SK-N-SH treated with all-trans-retinoic acid at 6 μM for 48 hours (cell line): ENCODE results near the gene SLC2A4.

Experiments used
- CREB5 ChIP-seq: fragments of 250-450 bp; sonication (Bioruptor Pico); IDR thresholded peaks from 2 replicates; pipeline ENCODE4 v1.5.1; 2020; ENCODE audit warnings: low read depth, mild to moderate bottlenecking, moderate library complexity
- GLIS3 ChIP-seq: fragments of 250-450 bp; sonication (Bioruptor Pico); IDR thresholded peaks from 2 replicates; pipeline ENCODE4 v1.5.0; 2020; ENCODE audit warnings: mild to moderate bottlenecking, moderate library complexity
- POU6F1 ChIP-seq: fragments of 250-450 bp; sonication (Bioruptor Pico); IDR thresholded peaks from 2 replicates; pipeline ENCODE4 v1.8.0; 2021; ENCODE audit warnings: low read depth, mild to moderate bottlenecking, moderate library complexity, borderline replicate concordance
- RARB ChIP-seq: fragments of 250-450 bp; sonication (Bioruptor Pico); IDR thresholded peaks from 2 replicates; pipeline ENCODE4 v1.8.0; 2021; ENCODE audit warnings: mild to moderate bottlenecking, moderate library complexity
- ZFP30 ChIP-seq: fragments of 450-650 bp; formaldehyde crosslinking; IDR thresholded peaks from 2 replicates; pipeline ENCODE4 v1.5.0; 2022; ENCODE audit warnings: mild to moderate bottlenecking, moderate library complexity

DNA sequence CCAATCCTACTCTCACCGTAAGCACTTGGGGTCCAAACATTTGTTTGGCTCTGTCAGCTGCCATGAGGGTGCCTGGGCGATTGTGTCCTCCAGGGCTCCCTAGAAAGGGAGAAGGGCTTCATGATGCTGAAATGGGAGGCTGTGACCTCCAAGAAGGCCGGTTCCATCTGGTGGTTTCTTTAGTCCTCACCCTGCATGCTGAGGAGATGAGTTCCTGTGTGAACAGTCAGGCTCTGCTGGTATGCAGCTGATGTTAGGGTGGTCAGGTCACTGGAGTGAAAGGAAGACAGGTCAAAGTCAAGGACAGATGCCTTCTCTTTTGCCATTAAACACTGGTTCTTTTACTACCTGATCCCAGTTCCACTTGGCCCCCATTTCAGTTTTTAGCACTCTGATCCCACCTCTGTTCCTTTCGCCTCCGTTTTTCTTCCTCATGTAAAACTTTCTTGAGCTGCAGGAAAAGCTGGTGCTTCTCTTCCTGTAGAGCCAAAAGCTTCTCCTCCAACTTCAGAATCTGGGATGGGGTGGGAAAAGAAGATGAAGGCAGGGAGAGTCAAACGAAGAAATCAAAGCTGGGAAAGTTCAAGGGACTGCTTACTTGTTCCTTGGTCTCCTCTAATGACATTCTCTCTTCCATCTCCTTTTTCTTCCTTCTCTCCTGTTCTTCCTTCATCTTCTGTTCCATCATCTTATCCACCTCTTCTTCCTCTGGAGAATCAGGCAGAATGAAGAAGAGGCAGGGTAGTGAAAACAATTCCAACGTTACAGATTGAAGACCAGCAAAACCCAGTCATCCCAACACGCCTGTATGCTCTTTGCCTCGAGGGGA, 32.6 kb downstream of the SLC2A4 start:
- TF ChIP-seq CREB5 (CRISPR knock-in tag), result no peak
- no peak for TF ChIP-seq GLIS3
- TF ChIP-seq ZFP30, result no peak
- no peak for TF ChIP-seq POU6F1
- TF ChIP-seq RARB (CRISPR knock-in tag), result no peak
